IMR-90 (cell line): ENCODE data around the gene NALCN. TPM values are rescaled to one million over a fixed set of nuclear protein-coding genes. Genes with fewer than 3 reads are reported as not detected.

Experiments
- ATAC-seq: fragments of 200-7000 bp; cut with Tn5 transposase; 2 replicates; pipeline ENCODE4 v1.9.1; 2020; ENCODE audit warnings: low read depth, mild to moderate bottlenecking, moderate library complexity
- BruUV-seq: library from RNA; stranded (reverse); fragments of 400-500 nt; replicated peaks from 2 replicates; lab custom pipeline; 2021; lab: Mats Ljungman, UMichigan
- CTCF ChIA-PET: fragments of 300-600 bp; formaldehyde crosslinking; extraction: SDS; loops from one replicate; lab custom pipeline; 2021; ENCODE audit warnings: antibody characterized with exemption; lab: Yijun Ruan, JAX
- POLR2A ChIA-PET: fragments of 300-600 bp; sonication (Branson Sonifier 250); formaldehyde crosslinking; loops from one replicate; lab custom pipeline; 2022; ENCODE audit warnings: antibody characterized with exemption; ENCODE audit not compliant: unreplicated experiment; lab: Charles Lee
- DNase-seq: peaks from one replicate; pipeline ENCODE4 v3.0.0; 2013
- H2AFZ ChIP-seq: replicated peaks from 2 replicates; pipeline ENCODE3; 2013; ENCODE audit warnings: low read length, mild to moderate bottlenecking; ENCODE audit not compliant: poor library complexity
- H2AK5ac ChIP-seq: 2 replicates; pipeline ENCODE4 v1.6.1; 2013; ENCODE audit warnings: low read depth, low read length, inconsistent platforms
- H2AK9ac ChIP-seq: replicated peaks from 2 replicates; pipeline ENCODE3; 2013; ENCODE audit warnings: mild to moderate bottlenecking, low read depth, low read length, moderate library complexity; ENCODE audit not compliant: poor library complexity
- H2BK120ac ChIP-seq: 2 replicates; pipeline ENCODE4 v1.6.1; 2013; ENCODE audit warnings: low read depth, low read length, inconsistent platforms
- H2BK15ac ChIP-seq: 3 replicates; pipeline ENCODE4 v1.6.1; 2013; ENCODE audit warnings: low read depth, low read length, inconsistent platforms
- H2BK20ac ChIP-seq: 2 replicates; pipeline ENCODE4 v1.6.1; 2013; ENCODE audit warnings: low read depth, mild to moderate bottlenecking, inconsistent platforms, low read length, moderate library complexity
- H2BK5ac ChIP-seq: 2 replicates; pipeline ENCODE4 v1.6.1; 2013; ENCODE audit warnings: mild to moderate bottlenecking, low read depth, low read length, inconsistent platforms; ENCODE audit not compliant: poor library complexity, severe bottlenecking
- H3K14ac ChIP-seq: replicated peaks from 2 replicates; pipeline ENCODE4 v1.6.1; 2013; ENCODE audit warnings: low read depth, low read length, inconsistent platforms
- H3K18ac ChIP-seq: 2 replicates; pipeline ENCODE4 v1.6.1; 2013; ENCODE audit warnings: low read depth, low read length, control low read depth
- H3K23ac ChIP-seq: 2 replicates; pipeline ENCODE4 v1.6.1; 2013; ENCODE audit warnings: low read depth, low read length, inconsistent platforms
- H3K27ac ChIP-seq: 2 replicates; pipeline ENCODE4 v1.5.1; 2013; ENCODE audit warnings: mild to moderate bottlenecking, control low read depth, low read length; ENCODE audit not compliant: insufficient read depth
- H3K27me3 ChIP-seq: 2 replicates; pipeline ENCODE4 v1.6.1; 2013; ENCODE audit warnings: low read length; ENCODE audit not compliant: control insufficient read depth, insufficient read depth
- H3K36me3 ChIP-seq: 2 replicates; pipeline ENCODE4 v1.6.1; 2013; ENCODE audit warnings: low read length, mixed read lengths; ENCODE audit not compliant: control insufficient read depth, insufficient read depth
- H3K4ac ChIP-seq: 2 replicates; pipeline ENCODE4 v1.6.1; 2013; ENCODE audit warnings: low read depth, low read length, inconsistent platforms
- H3K4me1 ChIP-seq: 2 replicates; pipeline ENCODE4 v1.6.1; 2013; ENCODE audit warnings: low read length, mixed read lengths; ENCODE audit not compliant: control insufficient read depth, insufficient read depth
- H3K4me2 ChIP-seq: 2 replicates; pipeline ENCODE4 v1.6.1; 2013; ENCODE audit warnings: low read depth, mild to moderate bottlenecking, control low read depth, low read length, moderate library complexity
- H3K4me3 ChIP-seq: 2 replicates; pipeline ENCODE4 v1.5.1; 2013; ENCODE audit warnings: low read depth, mild to moderate bottlenecking, control low read depth, low read length, moderate library complexity; ENCODE audit not compliant: insufficient read depth
- H3K56ac ChIP-seq: 2 replicates; pipeline ENCODE4 v1.6.1; 2013; ENCODE audit warnings: low read length, inconsistent platforms; ENCODE audit not compliant: insufficient read depth; ENCODE audit errors: extremely low read depth
- H3K79me1 ChIP-seq, 2 experiments: 2 replicates each; pipeline ENCODE4 v1.6.1; 2013; ENCODE audit warnings: low read length in 2 of 2, inconsistent platforms in 1 of 2, low read depth in 1 of 2
- H3K9ac ChIP-seq: 2 replicates; pipeline ENCODE4 v1.6.1; 2013; ENCODE audit warnings: low read depth, low read length, control low read depth
- H3K9me1 ChIP-seq: 2 replicates; pipeline ENCODE4 v1.6.1; 2013; ENCODE audit warnings: low read length, inconsistent platforms; ENCODE audit not compliant: insufficient read depth
- H3K9me3 ChIP-seq: 2 replicates; pipeline ENCODE4 v1.6.1; 2013; ENCODE audit warnings: low read length; ENCODE audit not compliant: control insufficient read depth, insufficient read depth
- H4K20me1 ChIP-seq: 2 replicates; pipeline ENCODE4 v1.6.1; 2013; ENCODE audit warnings: low read length, inconsistent platforms; ENCODE audit not compliant: insufficient read depth
- H4K5ac ChIP-seq: 2 replicates; pipeline ENCODE4 v1.6.1; 2013; ENCODE audit warnings: mild to moderate bottlenecking, low read depth, low read length, control low read depth
- H4K8ac ChIP-seq, 2 experiments: 2 replicates each; pipeline ENCODE4 v1.6.1; 2013; ENCODE audit warnings: low read depth in 2 of 2, low read length in 2 of 2, control low read depth in 1 of 2, inconsistent platforms in 1 of 2
- H4K91ac ChIP-seq: 2 replicates; pipeline ENCODE4 v1.6.1; 2013; ENCODE audit warnings: low read depth, low read length, inconsistent platforms; ENCODE audit not compliant: insufficient read depth
- BHLHE40 ChIP-seq: fragments of 150-350 bp; IDR thresholded peaks from 2 replicates; pipeline ENCODE4 v1.6.1; 2016; ENCODE audit warnings: mild to moderate bottlenecking, low read depth, low read length
- MAFK ChIP-seq: IDR thresholded peaks from 2 replicates; pipeline ENCODE4 v1.6.1; 2012; ENCODE audit warnings: low read depth, low read length, improper control_type of control experiment
- WGBS, 2 experiments: methylation state at CpG; one replicate each; pipeline versions ENCODE4 v1.1.5 to v1.1.7; 2013; ENCODE audit warnings: missing lambda C conversion rate in 2 of 2; ENCODE audit not compliant: insufficient read length in 1 of 2; ENCODE audit errors: extremely low coverage in 2 of 2; 5-methylcytosine and 5-hydroxymethylcytosine counted together
- dilution Hi-C: fragments of 300-500 bp; cut with HindIII; formaldehyde crosslinking; loops from one replicate; pipeline ENCODE4 v1.14.3; 2018; ENCODE audit warnings: low sequenced_read_pairs; ENCODE audit not compliant: unreplicated experiment
- in situ Hi-C: fragments of 300-500 bp; cut with MboI; formaldehyde crosslinking; loops from 3 replicates; pipeline ENCODE4 v1.14.3; 2019; ENCODE audit warnings: low sequenced_read_pairs, inconsistent platforms, mixed read lengths
- intact Hi-C: fragments of 100-400 bp; cut with micrococcal nuclease; formaldehyde crosslinking; loops from 2 replicates; pipeline ENCODE4 v1.10.0; 2022
- polyA plus RNA-seq, 3 experiments: library from polyadenylated mRNA; depleted of rRNA; stranded (reverse); fragments of >200 nt; gene quantifications; 2 replicates each; pipeline ENCODE4 v1.2.3, GENCODE V29; 2012; ENCODE audit warnings: low replicate concordance in 1 of 3
- total RNA-seq: library from RNA; depleted of rRNA; stranded (reverse); fragments of >200 nt; gene quantifications from 2 replicates; pipeline ENCODE4 v1.2.3, GENCODE V29; 2012

The NALCN gene
- total and polyA plus RNA-seq, 2 of the 4 experiments (the other 2 are of a cell fraction) = 2.9 to 4.8 TPM

DNA sequence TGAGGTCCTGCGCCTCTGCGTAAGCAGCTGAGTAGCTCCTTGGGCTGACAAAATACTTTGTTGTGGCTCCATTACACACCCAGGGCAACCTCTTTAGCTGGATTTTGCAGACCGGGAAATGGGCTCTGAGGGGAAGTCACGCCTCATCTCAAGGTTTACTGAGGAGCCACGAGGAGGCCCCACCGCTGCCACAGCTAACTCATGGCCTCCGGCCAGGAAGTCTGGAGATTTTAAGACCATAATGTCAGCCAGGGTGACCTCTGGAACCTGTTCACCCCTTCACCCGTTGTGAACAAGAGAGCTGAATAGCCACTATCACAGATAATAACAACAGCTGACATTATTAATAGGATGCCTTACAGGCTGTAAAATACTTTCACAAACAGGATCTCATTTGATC, 390.4 kb downstream of the NALCN start:
- Histone ChIP-seq H4K8ac (no peak overlapping the region), H3K9me3 (no peaks in the 10 kb centered on the region), H3K18ac (no peak overlapping the region), H2BK20ac (no peak overlapping the region), H2BK5ac (no peak overlapping the region), H2BK15ac (no peak overlapping the region), H2AFZ (no peak overlapping the region), H3K9ac (no peak overlapping the region), H3K9me1 (no peaks in the 10 kb centered on the region), H3K4me2 (no peak overlapping the region), H3K4me3 (no peak overlapping the region), H2BK120ac (no peak overlapping the region), H3K23ac (no peak overlapping the region), H2AK9ac (no peak overlapping the region), H3K27ac (no peak overlapping the region), H3K14ac (no peak overlapping the region), H3K36me3 (no peaks in the 10 kb centered on the region), H3K4me1 (no peaks in the 10 kb centered on the region), H4K20me1 (no peaks in the 10 kb centered on the region), H4K91ac (no peak overlapping the region), H2AK5ac (no peak overlapping the region), H3K56ac (no peak overlapping the region), H4K5ac (no peak overlapping the region), H3K4ac (no peak overlapping the region), H3K27me3 (no peaks in the 10 kb centered on the region), H3K79me1 (no peaks in the 10 kb centered on the region)
- in situ Hi-C loops = no loop called here
- no CpG with 5 or more reads among the region's 8 CpGs for WGBS, 2 experiments
- no TSS peak for BruUV-seq
- ChIA-PET CTCF (no interaction called here), POLR2A (no interaction called here)
- ATAC-seq (no peak), DNase-seq (no peak)
- intact Hi-C loops = no loop called here
- TF ChIP-seq MAFK (no peak), BHLHE40 (no peak)
- dilution Hi-C loops = no loop called here
